Breast epithelium (tissue), 4 donors: ENCODE results near the gene GRM1. TPM values are rescaled to one million over a fixed set of nuclear protein-coding genes. Genes with fewer than 3 reads are reported as not detected.

Experiments used
- DNase-seq, 2 donors: peaks; one replicate each; pipeline ENCODE4 v3.0.0-alpha.2; 2019; ENCODE audit warnings: low spot score in 2 of 2
- H3K27ac ChIP-seq, 2 donors: fragments of 200-600 bp; sonication (generic) in 1 of 2; one replicate each; pipeline ENCODE4 v1.5.1; 2016 to 2019; ENCODE audit warnings: mild to moderate bottlenecking in 1 of 2
- H3K27me3 ChIP-seq, 2 donors: fragments of 200-600 bp; sonication (generic) in 1 of 2; one replicate each; pipeline versions ENCODE4 v1.5.1 to v1.6.0; 2017 to 2019; ENCODE audit warnings: control low read depth in 1 of 2, mild to moderate bottlenecking in 1 of 2
- H3K36me3 ChIP-seq: fragments of 200-600 bp; one replicate; pipeline ENCODE4 v1.5.1; 2019
- H3K4me1 ChIP-seq, 2 donors: fragments of 200-600 bp; sonication (generic); one replicate each; pipeline ENCODE4 v1.5.1; 2016 to 2019; ENCODE audit warnings: control low read depth in 1 of 2
- H3K4me3 ChIP-seq, 3 donors: fragments of 200-600 bp; sonication (generic); 1 replicate in 2 of 3; 2 replicates in 1 of 3; pipeline ENCODE4 v1.5.1; 2016 to 2019; ENCODE audit warnings: mild to moderate bottlenecking in 3 of 3, moderate library complexity in 2 of 3
- H3K9me3 ChIP-seq, 2 donors: fragments of 200-600 bp; sonication (generic) in 1 of 2; one replicate each; pipeline ENCODE4 v1.5.1; 2016 to 2019; ENCODE audit warnings: control low read depth in 1 of 2
- POLR2A ChIP-seq: fragments of 450-650 bp; IDR thresholded peaks from one replicate; pipeline ENCODE4 v1.6.1; 2016; ENCODE audit warnings: antibody characterized with exemption, mild to moderate bottlenecking, moderate library complexity
- POLR2AphosphoS5 ChIP-seq, 3 donors: sonication (generic); formaldehyde crosslinking; IDR thresholded peaks; one replicate each; pipeline ENCODE4 v1.6.1; 2017; ENCODE audit warnings: antibody characterized with exemption in 3 of 3
- intact Hi-C: fragments of 100-400 bp; cut with DNase I; formaldehyde crosslinking; loops from one replicate; pipeline ENCODE4 v1.15.1; 2023; ENCODE audit warnings: low total_unique reads
- total RNA-seq, 3 donors: library from RNA; depleted of rRNA; stranded (reverse); fragments of >200 nt; gene quantifications; one replicate each; pipeline ENCODE4 v1.1.0, GENCODE V29; 2016
- TF ChIP-seq, protein P1 (sequence below), 3 donors: fragments of 450-650 bp; IDR thresholded peaks; one replicate each; pipeline ENCODE4 v1.5.1; 2016 to 2017; ENCODE audit warnings: antibody characterized with exemption in 3 of 3, mild to moderate bottlenecking in 3 of 3, moderate library complexity in 3 of 3

GRM1 gene
- total RNA-seq, 3 donors from 2014 or later, result 0.15 to 0.16 TPM; not detected in 1

GRCh38 chr6:146273490-146273889 lies 244.6 kb downstream of the GRM1 start:
- H3K27ac ChIP-seq, result no peak overlapping the region
- DNase-seq, result no peak
- H3K9me3 ChIP-seq, result no peaks in the 10 kb centered on the region
- TF ChIP-seq, protein P1, sequence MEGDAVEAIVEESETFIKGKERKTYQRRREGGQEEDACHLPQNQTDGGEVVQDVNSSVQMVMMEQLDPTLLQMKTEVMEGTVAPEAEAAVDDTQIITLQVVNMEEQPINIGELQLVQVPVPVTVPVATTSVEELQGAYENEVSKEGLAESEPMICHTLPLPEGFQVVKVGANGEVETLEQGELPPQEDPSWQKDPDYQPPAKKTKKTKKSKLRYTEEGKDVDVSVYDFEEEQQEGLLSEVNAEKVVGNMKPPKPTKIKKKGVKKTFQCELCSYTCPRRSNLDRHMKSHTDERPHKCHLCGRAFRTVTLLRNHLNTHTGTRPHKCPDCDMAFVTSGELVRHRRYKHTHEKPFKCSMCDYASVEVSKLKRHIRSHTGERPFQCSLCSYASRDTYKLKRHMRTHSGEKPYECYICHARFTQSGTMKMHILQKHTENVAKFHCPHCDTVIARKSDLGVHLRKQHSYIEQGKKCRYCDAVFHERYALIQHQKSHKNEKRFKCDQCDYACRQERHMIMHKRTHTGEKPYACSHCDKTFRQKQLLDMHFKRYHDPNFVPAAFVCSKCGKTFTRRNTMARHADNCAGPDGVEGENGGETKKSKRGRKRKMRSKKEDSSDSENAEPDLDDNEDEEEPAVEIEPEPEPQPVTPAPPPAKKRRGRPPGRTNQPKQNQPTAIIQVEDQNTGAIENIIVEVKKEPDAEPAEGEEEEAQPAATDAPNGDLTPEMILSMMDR (IDR thresholded peaks at IDR 0.05), result no peak
- TF ChIP-seq POLR2A, result no peak
- no peak for TF ChIP-seq POLR2AphosphoS5 (IDR thresholded peaks at IDR 0.05)
- intact Hi-C loops, result no loop called here
- H3K36me3 ChIP-seq, result no peaks in the 10 kb centered on the region
- no peak overlapping the region for H3K4me3 ChIP-seq
- no peaks in the 10 kb centered on the region for H3K27me3 ChIP-seq
- no peaks in the 10 kb centered on the region for H3K4me1 ChIP-seq

DNA sequence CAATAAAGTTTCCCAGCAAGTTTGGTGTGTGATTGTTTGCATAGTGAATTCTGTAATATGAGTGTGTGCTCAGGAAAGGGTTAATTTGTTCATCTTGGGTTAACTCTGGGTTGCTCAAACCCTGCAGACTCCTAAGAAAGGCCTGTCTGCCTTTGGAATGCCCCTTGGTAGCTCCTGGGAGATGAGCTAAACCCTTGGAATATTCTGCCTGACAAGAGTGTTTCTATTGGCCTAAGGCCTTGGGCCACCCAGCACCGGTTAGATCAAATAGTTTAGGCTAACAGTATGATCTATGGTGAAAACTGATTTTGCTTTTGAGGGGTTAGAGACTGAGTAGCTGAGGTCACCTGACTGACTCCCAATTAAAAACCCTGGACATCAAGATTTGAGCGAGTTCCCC lies 248.3 kb downstream of the GRM1 start:
- Histone ChIP-seq H3K9me3 (no peaks in the 10 kb centered on the region), H3K27ac (no peak overlapping the region), H3K4me3 (no peak overlapping the region), H3K36me3 (no peaks in the 10 kb centered on the region), H3K27me3 (no peaks in the 10 kb centered on the region), H3K4me1 (no peaks in the 10 kb centered on the region)
- DNase-seq, result no peak
- TF ChIP-seq POLR2A, result no peak
- intact Hi-C loops, result no loop called here

- intact Hi-C loops, result no loop called here
- Histone ChIP-seq H3K9me3 (no peaks in the 10 kb centered on the region), H3K4me1 (no peaks in the 10 kb centered on the region), H3K4me3 (no peak overlapping the region), H3K36me3 (no peaks in the 10 kb centered on the region), H3K27ac (no peak overlapping the region), H3K27me3 (no peaks in the 10 kb centered on the region)
- no peak for TF ChIP-seq POLR2AphosphoS5 (IDR thresholded peaks at IDR 0.05)
- no peak for DNase-seq
Observed at GRCh38 chr6:146281651-146282362, 252.9 kb downstream of the GRM1 start.

DNA sequence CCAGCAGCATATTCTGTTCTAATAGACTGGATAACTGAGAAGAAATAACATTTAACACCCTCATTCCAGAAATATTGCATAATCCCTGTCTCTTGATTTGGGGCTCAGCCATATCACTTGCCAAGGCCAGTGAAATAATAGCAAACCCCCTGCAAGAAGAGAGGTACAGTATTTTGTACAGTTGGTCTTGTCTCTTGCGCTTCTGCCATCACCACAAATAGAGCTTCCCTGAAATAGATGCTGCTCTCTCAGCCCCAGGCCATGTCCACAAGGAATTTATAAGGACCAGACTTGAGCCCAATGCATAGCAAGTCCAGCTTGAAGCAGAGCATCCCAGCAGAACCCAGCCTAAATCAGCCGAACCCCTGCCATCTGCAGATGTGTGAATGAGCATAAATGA lies 254.0 kb downstream of the GRM1 start:
- no peak overlapping the region for H3K4me3 ChIP-seq
- no peak for TF ChIP-seq POLR2AphosphoS5 (IDR thresholded peaks at IDR 0.05)
- no peak for TF ChIP-seq POLR2A
- TF ChIP-seq, protein P1 (IDR thresholded peaks at IDR 0.05), result no peak
- no peak overlapping the region for H3K27ac ChIP-seq
- no peaks in the 10 kb centered on the region for H3K27me3 ChIP-seq
- no peak for DNase-seq
- no peaks in the 10 kb centered on the region for H3K9me3 ChIP-seq
- no peaks in the 10 kb centered on the region for H3K4me1 ChIP-seq
- H3K36me3 ChIP-seq, result no peaks in the 10 kb centered on the region
- intact Hi-C loops, result no loop called here

- Histone ChIP-seq H3K4me1 (no peaks in the 10 kb centered on the region), H3K36me3 (no peaks in the 10 kb centered on the region), H3K9me3 (no peaks in the 10 kb centered on the region), H3K27ac (no peak overlapping the region), H3K4me3 (no peak overlapping the region), H3K27me3 (no peaks in the 10 kb centered on the region)
- no peak for DNase-seq
- intact Hi-C loops, result no loop called here
- TF ChIP-seq POLR2AphosphoS5 (IDR thresholded peaks at IDR 0.05), result no peak
- TF ChIP-seq POLR2A, result no peak
- TF ChIP-seq, protein P1 (IDR thresholded peaks at IDR 0.05), result no peak
Observed at GRCh38 chr6:146284311-146284710, 255.4 kb downstream of the GRM1 start.

DNA sequence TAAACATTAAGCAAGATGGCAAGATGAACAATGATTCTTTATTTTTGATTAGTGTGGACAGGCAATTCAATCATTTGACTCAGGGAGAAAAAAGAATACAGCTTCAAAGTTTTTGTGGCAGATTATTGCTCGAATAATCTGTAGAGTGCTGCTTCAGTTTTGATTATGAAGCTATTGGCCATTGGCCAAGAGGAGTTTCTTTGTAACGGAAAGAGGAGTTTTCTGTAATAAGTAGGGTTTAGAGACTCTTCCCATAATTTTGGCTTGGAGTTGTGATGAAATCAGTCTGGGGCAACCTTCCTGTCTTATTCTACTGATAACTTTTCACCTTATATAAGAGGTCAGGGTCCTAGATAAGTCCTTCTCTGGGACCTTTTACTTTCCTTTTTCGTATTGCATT lies 258.1 kb downstream of the GRM1 start:
- TF ChIP-seq POLR2AphosphoS5 (IDR thresholded peaks at IDR 0.05) (no peak), POLR2A (no peak)
- TF ChIP-seq, protein P1 (IDR thresholded peaks at IDR 0.05), result no peak
- Histone ChIP-seq H3K27ac (no peak overlapping the region), H3K4me3 (no peak overlapping the region), H3K27me3 (no peaks in the 10 kb centered on the region), H3K9me3 (no peaks in the 10 kb centered on the region), H3K36me3 (no peaks in the 10 kb centered on the region), H3K4me1 (no peaks in the 10 kb centered on the region)
- DNase-seq, result no peak
- intact Hi-C loops, result no loop called here
